ENCODE measurements around the gene LRP1.

DNA sequence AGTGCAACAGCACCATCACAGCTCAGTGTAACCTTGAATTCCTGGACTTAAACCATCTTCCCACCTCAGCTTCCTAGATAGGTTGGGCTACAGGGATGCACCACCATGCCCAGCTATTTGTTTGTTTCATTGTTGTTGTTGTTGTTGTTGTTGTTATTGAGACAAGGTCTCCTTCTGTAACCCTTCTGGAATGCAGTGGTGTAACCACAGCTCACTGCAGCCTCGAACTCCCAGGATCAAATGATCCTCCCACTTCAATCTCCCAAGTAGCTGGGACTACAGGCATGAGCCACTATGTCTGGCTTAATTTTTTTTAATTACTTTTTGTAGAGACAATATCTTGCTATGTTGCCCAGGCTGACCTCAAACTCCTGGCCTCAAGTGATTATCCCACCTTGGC is 48.5 kb upstream of the LRP1 start:
- TF ChIP-seq, protein P1, sequence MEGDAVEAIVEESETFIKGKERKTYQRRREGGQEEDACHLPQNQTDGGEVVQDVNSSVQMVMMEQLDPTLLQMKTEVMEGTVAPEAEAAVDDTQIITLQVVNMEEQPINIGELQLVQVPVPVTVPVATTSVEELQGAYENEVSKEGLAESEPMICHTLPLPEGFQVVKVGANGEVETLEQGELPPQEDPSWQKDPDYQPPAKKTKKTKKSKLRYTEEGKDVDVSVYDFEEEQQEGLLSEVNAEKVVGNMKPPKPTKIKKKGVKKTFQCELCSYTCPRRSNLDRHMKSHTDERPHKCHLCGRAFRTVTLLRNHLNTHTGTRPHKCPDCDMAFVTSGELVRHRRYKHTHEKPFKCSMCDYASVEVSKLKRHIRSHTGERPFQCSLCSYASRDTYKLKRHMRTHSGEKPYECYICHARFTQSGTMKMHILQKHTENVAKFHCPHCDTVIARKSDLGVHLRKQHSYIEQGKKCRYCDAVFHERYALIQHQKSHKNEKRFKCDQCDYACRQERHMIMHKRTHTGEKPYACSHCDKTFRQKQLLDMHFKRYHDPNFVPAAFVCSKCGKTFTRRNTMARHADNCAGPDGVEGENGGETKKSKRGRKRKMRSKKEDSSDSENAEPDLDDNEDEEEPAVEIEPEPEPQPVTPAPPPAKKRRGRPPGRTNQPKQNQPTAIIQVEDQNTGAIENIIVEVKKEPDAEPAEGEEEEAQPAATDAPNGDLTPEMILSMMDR (IDR thresholded peaks at IDR 0.05; ENCODE audit: insufficient read depth, low read depth, low read length), result no peak
- TF ChIP-seq EZH2 (IDR thresholded peaks at IDR 0.05; ENCODE audit: insufficient read depth, low read length), result no peak

All from astrocyte (in vitro differentiated cells and primary cell).